ENCODE data around the gene SULT1B1. TPM values are rescaled to one million over a fixed set of nuclear protein-coding genes. Genes with fewer than 3 reads are reported as not detected.

The SULT1B1 gene
- total RNA-seq, 1 experiment from 2014 or later: not detected

- H3K18ac ChIP-seq (ENCODE audit: insufficient read length, low read depth, low read length): no peak overlapping the region
- no peak overlapping the region for H4K5ac ChIP-seq (ENCODE audit: insufficient read length, low read depth, low read length)
- H2BK5ac ChIP-seq (ENCODE audit: insufficient read length, low read length): no peak overlapping the region
- no peak overlapping the region for H3K23ac ChIP-seq (ENCODE audit: insufficient read length, low read depth, low read length)
- no peak overlapping the region for H4K91ac ChIP-seq (ENCODE audit: insufficient read length, low read depth, low read length)
- no peak overlapping the region for H3K56ac ChIP-seq (ENCODE audit: insufficient read length, low read depth, low read length)
- H2BK20ac ChIP-seq (ENCODE audit: low read depth, low read length, poor library complexity, severe bottlenecking): no peak overlapping the region
- H3K4me2 ChIP-seq (ENCODE audit: insufficient read depth, insufficient read length, low read length): no peak overlapping the region
- no peaks in the 10 kb centered on the region for H3K27me3 ChIP-seq (ENCODE audit: insufficient read depth, low read length)
- no peaks in the 10 kb centered on the region for H3K79me2 ChIP-seq (ENCODE audit: insufficient read depth, low read length)
- no peak overlapping the region for H3K9ac ChIP-seq (ENCODE audit: extremely low read depth, insufficient read length, low read length)
- no peak overlapping the region for H2AK5ac ChIP-seq (ENCODE audit: insufficient read length, low read length)
- Mint-ChIP-seq H3K4me1 (peaks cover 7 to 9% of the 10 kb centered on the region in 2 experiments), H3K27ac (no peak overlapping the region), H3K9me3 (peaks cover 4 to 9% of the 10 kb centered on the region in 2 experiments; a peak in 4 of 5 replicates), H3K36me3 (ENCODE audit: insufficient read depth in 1 of 3, low read depth in 3 of 3) (peaks cover 0 to 4% (median 2%) of the 10 kb centered on the region in 3 experiments; a peak in 3 of 7 replicates), H3K4me3 (no peak overlapping the region), H3K27me3 (ENCODE audit: low read depth) (no peaks in the 10 kb centered on the region)
- no peak overlapping the region for H4K8ac ChIP-seq (replicated peaks; ENCODE audit: insufficient read length, low read depth, low read length)
- no peak overlapping the region for H3K27ac ChIP-seq (ENCODE audit: insufficient read length, low read depth, low read length)
- no peak overlapping the region for H2BK12ac ChIP-seq (ENCODE audit: insufficient read length, low read depth, low read length)
- H4K20me1 ChIP-seq (ENCODE audit: control insufficient read depth, insufficient read depth, insufficient read length): no peaks in the 10 kb centered on the region
- TF ChIP-seq CTCF (conservative IDR thresholded peaks at IDR 0.05): no peak
- H3K23me2 ChIP-seq (ENCODE audit: insufficient read length, low read depth, low read length, poor library complexity, severe bottlenecking): no peaks in the 10 kb centered on the region
- H3K4me1 ChIP-seq (ENCODE audit: insufficient read depth, low read length): peaks cover 2% of the 10 kb centered on the region; the same call in 1 of the 2 replicates
- H3T11ph ChIP-seq (ENCODE audit: low read length): no peak overlapping the region
- H2BK120ac ChIP-seq (ENCODE audit: low read depth, low read length, poor library complexity, severe bottlenecking): no peak overlapping the region
- DNase-seq: no peak
- H3K4ac ChIP-seq (ENCODE audit: low read depth, low read length): no peak overlapping the region
- H3K9me3 ChIP-seq (ENCODE audit: control insufficient read depth, low read depth, low read length): no peaks in the 10 kb centered on the region
- no peak overlapping the region for H3K14ac ChIP-seq (ENCODE audit: insufficient read depth, low read length)
- no peak overlapping the region for H2BK15ac ChIP-seq (ENCODE audit: low read depth, low read length)
- WGBS (ENCODE audit: extremely low coverage, insufficient read length, low lambda C conversion rate): no CpG with 5 or more reads among the region's 1 CpG
- no peak overlapping the region for H2AFZ ChIP-seq (ENCODE audit: low read length)
- H3K79me1 ChIP-seq (ENCODE audit: insufficient read depth, low read depth, low read length, poor library complexity, severe bottlenecking): no peaks in the 10 kb centered on the region
These were observed 3.9 kb upstream of the SULT1B1 start for GRCh38 chr4:69764311-69764710.

Measured in H9 (cell line).